Panc1 (cell line): Measurements from ENCODE around the gene ITGA3.

Experiments
- POLR2AphosphoS5 ChIP-seq: IDR thresholded peaks from 2 replicates; pipeline ENCODE4 v1.6.1; 2012; ENCODE audit warnings: mild to moderate bottlenecking, low read depth, low read length, moderate library complexity
- SIN3A ChIP-seq: IDR thresholded peaks from 2 replicates; pipeline ENCODE4 v1.6.1; 2012; ENCODE audit warnings: low read depth, mild to moderate bottlenecking, low read length, moderate library complexity, borderline replicate concordance; ENCODE audit not compliant: insufficient read depth
- TCF7L2 ChIP-seq: IDR thresholded peaks from 2 replicates; pipeline ENCODE4 v1.6.1; 2011; ENCODE audit warnings: mild to moderate bottlenecking, low read depth, low read length, inconsistent platforms
- TF ChIP-seq, protein P1 (sequence below): fragments of 450-650 bp; IDR thresholded peaks from 2 replicates; pipeline ENCODE4 v1.5.1; 2017; ENCODE audit warnings: mild to moderate bottlenecking
- TF ChIP-seq, protein P2 (sequence below), 2 experiments: IDR thresholded peaks; 2 replicates each; pipeline ENCODE4 v1.6.1; 2011 to 2012; ENCODE audit warnings: low read depth in 2 of 2, control low read depth in 1 of 2, low read length in 1 of 2, mild to moderate bottlenecking in 1 of 2, moderate library complexity in 1 of 2; ENCODE audit not compliant: insufficient read depth in 1 of 2

DNA sequence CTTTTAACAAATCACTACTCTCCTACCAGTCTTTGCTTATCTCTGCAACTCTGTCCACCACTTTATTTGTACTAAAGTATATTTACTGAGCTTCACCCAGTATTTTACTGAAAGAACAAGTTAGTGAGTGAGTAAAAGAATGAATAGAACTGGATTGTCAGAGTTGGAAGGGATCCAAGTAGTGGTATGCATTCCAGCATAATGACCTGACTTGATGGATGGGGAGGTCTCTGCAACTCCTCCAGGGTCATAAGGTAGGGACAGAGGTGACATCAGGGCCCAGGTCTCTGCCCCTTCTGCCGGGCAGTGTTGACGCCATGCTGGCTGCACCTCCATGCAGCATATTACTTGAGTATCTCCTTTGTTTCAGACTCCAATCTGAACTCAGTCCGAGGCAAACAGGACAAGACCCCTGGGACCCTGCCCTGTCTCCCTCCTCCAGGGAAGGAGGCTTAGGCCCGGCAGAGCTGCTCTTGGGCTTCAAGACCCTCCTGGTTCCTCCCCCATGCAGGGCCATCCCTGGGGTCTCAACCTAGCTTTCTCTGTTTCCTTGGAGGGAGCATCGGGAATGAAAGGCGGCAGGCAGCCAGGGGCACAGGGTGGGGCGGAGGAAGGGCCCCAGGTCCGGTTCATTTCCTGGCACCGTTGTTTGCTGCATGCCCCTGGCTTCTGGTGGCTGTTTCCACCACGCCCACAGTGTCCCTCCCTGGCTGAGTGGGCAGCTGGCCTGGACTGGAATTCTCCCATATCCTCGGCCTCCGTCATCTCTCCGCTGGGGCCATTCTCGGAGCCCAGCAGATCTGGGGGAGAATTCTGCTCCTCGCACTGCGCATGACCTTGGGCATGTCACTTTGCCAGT lies 12.4 kb upstream of the ITGA3 start:
- TF ChIP-seq, protein P1, sequence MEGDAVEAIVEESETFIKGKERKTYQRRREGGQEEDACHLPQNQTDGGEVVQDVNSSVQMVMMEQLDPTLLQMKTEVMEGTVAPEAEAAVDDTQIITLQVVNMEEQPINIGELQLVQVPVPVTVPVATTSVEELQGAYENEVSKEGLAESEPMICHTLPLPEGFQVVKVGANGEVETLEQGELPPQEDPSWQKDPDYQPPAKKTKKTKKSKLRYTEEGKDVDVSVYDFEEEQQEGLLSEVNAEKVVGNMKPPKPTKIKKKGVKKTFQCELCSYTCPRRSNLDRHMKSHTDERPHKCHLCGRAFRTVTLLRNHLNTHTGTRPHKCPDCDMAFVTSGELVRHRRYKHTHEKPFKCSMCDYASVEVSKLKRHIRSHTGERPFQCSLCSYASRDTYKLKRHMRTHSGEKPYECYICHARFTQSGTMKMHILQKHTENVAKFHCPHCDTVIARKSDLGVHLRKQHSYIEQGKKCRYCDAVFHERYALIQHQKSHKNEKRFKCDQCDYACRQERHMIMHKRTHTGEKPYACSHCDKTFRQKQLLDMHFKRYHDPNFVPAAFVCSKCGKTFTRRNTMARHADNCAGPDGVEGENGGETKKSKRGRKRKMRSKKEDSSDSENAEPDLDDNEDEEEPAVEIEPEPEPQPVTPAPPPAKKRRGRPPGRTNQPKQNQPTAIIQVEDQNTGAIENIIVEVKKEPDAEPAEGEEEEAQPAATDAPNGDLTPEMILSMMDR: no peak
- TF ChIP-seq POLR2AphosphoS5 (no peak), SIN3A (no peak), TCF7L2 (no peak)
- TF ChIP-seq, protein P2, sequence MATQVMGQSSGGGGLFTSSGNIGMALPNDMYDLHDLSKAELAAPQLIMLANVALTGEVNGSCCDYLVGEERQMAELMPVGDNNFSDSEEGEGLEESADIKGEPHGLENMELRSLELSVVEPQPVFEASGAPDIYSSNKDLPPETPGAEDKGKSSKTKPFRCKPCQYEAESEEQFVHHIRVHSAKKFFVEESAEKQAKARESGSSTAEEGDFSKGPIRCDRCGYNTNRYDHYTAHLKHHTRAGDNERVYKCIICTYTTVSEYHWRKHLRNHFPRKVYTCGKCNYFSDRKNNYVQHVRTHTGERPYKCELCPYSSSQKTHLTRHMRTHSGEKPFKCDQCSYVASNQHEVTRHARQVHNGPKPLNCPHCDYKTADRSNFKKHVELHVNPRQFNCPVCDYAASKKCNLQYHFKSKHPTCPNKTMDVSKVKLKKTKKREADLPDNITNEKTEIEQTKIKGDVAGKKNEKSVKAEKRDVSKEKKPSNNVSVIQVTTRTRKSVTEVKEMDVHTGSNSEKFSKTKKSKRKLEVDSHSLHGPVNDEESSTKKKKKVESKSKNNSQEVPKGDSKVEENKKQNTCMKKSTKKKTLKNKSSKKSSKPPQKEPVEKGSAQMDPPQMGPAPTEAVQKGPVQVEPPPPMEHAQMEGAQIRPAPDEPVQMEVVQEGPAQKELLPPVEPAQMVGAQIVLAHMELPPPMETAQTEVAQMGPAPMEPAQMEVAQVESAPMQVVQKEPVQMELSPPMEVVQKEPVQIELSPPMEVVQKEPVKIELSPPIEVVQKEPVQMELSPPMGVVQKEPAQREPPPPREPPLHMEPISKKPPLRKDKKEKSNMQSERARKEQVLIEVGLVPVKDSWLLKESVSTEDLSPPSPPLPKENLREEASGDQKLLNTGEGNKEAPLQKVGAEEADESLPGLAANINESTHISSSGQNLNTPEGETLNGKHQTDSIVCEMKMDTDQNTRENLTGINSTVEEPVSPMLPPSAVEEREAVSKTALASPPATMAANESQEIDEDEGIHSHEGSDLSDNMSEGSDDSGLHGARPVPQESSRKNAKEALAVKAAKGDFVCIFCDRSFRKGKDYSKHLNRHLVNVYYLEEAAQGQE (IDR thresholded peaks at IDR 0.05; ENCODE audit: insufficient read depth in 1 of 2, low read depth in 2 of 2, low read length in 1 of 2): no peak
